ENCODE results near the gene ADAM15.

- TF ChIP-seq BHLHE40 (IDR thresholded peaks at IDR 0.05; ENCODE audit: low read depth, low read length) = no peak
- TF ChIP-seq MYC (IDR thresholded peaks at IDR 0.05; ENCODE audit: borderline replicate concordance, low read length) = no peak
- no peak for TF ChIP-seq CTCF (IDR thresholded peaks at IDR 0.05)
- TF ChIP-seq ZSCAN20 (CRISPR knock-in tag; IDR thresholded peaks at IDR 0.05) = no peak
- TF ChIP-seq POLR2A (IDR thresholded peaks at IDR 0.05; ENCODE audit: low read length) = no peak
- TF ChIP-seq MAZ (IDR thresholded peaks at IDR 0.05; ENCODE audit: borderline replicate concordance, low read depth, low read length) = no peak
- no peak for TF ChIP-seq CEBPB (IDR thresholded peaks at IDR 0.05)
- no peak for TF ChIP-seq RAD21 (conservative IDR thresholded peaks at IDR 0.05 in 1 of 2, IDR thresholded peaks at IDR 0.05 in 1 of 2)
- TF ChIP-seq KDM1A (IDR thresholded peaks at IDR 0.05; ENCODE audit: low read depth) = no peak
Measured at GRCh38 chr1:155099331-155099730, 48.2 kb downstream of the ADAM15 start.

Measured in A549 (cell line).